Measurements from ENCODE around the gene ST6GALNAC3.

ST6GALNAC3 gene

DNA sequence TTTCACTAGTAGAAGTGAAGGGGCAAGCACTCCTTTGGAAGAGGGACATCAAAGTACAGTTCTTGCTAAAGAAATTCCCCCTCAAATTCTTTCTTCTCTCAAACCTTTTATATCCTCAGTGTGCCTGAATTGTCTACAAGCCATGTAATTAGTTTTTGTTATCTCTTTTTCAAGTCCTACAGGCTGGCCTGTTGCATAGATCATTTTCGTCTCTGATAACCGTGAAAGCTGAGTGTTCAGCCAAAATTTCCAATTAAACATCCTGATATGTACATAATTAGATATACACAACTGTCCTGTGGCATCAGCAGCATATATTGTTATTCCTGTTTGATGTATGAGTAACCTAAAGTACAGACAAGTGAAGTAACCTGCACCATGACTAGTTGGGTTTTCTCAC lies 417.2 kb downstream of the ST6GALNAC3 start:
- H3K9me3 ChIP-seq, result no peaks in the 10 kb centered on the region
- H3K36me3 ChIP-seq, result no peaks in the 10 kb centered on the region
- TF ChIP-seq, protein P1, sequence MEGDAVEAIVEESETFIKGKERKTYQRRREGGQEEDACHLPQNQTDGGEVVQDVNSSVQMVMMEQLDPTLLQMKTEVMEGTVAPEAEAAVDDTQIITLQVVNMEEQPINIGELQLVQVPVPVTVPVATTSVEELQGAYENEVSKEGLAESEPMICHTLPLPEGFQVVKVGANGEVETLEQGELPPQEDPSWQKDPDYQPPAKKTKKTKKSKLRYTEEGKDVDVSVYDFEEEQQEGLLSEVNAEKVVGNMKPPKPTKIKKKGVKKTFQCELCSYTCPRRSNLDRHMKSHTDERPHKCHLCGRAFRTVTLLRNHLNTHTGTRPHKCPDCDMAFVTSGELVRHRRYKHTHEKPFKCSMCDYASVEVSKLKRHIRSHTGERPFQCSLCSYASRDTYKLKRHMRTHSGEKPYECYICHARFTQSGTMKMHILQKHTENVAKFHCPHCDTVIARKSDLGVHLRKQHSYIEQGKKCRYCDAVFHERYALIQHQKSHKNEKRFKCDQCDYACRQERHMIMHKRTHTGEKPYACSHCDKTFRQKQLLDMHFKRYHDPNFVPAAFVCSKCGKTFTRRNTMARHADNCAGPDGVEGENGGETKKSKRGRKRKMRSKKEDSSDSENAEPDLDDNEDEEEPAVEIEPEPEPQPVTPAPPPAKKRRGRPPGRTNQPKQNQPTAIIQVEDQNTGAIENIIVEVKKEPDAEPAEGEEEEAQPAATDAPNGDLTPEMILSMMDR (IDR thresholded peaks at IDR 0.05), result no peak
- no peak overlapping the region for H3K4me3 ChIP-seq
- H3K27me3 ChIP-seq, result no peaks in the 10 kb centered on the region
- H3K4me1 ChIP-seq, result no peaks in the 10 kb centered on the region
- intact Hi-C loops (cut with DNase I; ENCODE audit: low total_unique reads), result no loop called here
- no peak for DNase-seq
- no peak overlapping the region for H3K27ac ChIP-seq

DNA sequence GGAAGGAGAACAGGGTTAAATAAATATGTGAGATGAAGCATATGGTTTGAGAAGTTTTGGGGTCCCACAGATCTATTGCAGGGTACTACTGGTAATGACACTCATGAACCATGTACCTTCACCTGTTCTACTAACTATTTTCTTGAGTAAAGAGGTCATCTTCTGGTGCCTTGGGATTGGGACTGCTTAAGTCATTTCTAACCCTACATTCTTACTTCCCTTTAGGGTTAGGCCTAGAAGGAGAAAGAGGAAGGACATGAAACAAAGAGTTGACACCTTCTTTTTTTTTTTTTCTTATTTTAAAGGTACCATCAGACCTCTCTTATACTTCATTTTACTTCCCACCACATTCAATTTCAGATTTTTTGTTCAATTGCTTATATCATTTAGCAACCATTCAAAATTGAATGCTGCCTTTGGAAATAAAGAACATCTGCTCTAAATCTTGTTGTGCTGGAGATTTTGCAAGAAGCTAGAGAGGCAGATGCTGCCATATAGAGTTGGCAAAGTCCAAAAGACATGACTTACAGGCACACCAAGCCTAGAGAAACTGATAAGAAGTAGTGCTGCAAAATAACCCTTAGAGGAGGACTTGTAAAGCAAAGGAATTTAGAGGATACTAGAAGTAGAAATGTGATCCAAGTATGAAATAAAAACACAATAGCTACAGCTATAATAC lies 418.3 kb downstream of the ST6GALNAC3 start:
- Histone ChIP-seq H3K4me1 (no peaks in the 10 kb centered on the region), H3K36me3 (no peaks in the 10 kb centered on the region), H3K9me3 (no peaks in the 10 kb centered on the region), H3K4me3 (no peak overlapping the region), H3K27ac (no peak overlapping the region), H3K27me3 (no peaks in the 10 kb centered on the region)
- DNase-seq, result no peak
- intact Hi-C loops (cut with DNase I; ENCODE audit: low total_unique reads), result no loop called here
- TF ChIP-seq, protein P1 (IDR thresholded peaks at IDR 0.05), result no peak

DNA sequence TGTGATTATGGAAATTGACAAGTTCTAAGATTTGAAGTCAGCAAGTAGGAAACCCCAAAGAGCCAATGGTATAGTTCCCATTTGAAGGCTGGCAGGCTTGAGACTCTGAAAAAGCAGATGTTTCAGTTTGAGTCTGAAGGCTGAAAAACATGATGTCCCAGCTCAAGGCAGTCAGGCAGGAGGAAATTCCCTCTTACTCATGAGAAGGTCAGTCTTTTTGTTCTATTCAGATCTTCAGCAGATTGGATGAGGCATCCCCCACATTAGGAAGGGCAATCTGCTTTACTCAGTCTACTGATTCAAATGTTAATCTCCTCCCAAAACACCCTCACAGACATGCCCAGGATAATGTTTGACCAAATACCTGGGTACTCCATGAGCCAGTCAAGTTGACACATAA lies 420.3 kb downstream of the ST6GALNAC3 start:
- TF ChIP-seq, protein P1 (IDR thresholded peaks at IDR 0.05), result no peak
- no peak for DNase-seq
- Histone ChIP-seq H3K9me3 (no peaks in the 10 kb centered on the region), H3K4me1 (no peaks in the 10 kb centered on the region), H3K4me3 (no peak overlapping the region), H3K27me3 (no peaks in the 10 kb centered on the region), H3K36me3 (no peaks in the 10 kb centered on the region), H3K27ac (no peak overlapping the region)
- intact Hi-C loops (cut with DNase I; ENCODE audit: low total_unique reads), result no loop called here

DNA sequence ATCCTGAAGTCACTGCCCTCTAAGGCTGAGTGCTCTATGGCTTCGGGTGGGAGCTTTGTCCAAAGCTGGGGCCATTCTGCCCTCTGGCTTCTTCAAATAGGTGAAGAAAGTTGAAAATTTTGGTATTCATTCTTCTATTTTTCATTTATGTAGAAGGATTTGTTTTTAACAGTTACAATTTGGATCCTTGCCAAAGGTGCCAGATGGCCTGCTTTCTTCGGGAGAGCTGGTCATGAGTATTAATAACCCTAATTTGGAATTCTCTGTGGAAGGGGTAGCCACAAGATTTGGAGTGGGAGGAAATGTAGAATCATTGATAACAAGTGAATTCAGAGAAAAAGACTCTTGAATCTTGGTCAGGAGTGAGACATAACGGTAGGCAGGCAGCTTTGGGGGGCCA lies 422.3 kb downstream of the ST6GALNAC3 start:
- TF ChIP-seq, protein P1 (IDR thresholded peaks at IDR 0.05), result no peak
- no peak overlapping the region for H3K27ac ChIP-seq
- no peaks in the 10 kb centered on the region for H3K36me3 ChIP-seq
- intact Hi-C loops (cut with DNase I; ENCODE audit: low total_unique reads), result no loop called here
- no peaks in the 10 kb centered on the region for H3K9me3 ChIP-seq
- DNase-seq, result no peak
- H3K4me3 ChIP-seq, result no peak overlapping the region
- no peaks in the 10 kb centered on the region for H3K27me3 ChIP-seq
- H3K4me1 ChIP-seq, result no peaks in the 10 kb centered on the region

DNA sequence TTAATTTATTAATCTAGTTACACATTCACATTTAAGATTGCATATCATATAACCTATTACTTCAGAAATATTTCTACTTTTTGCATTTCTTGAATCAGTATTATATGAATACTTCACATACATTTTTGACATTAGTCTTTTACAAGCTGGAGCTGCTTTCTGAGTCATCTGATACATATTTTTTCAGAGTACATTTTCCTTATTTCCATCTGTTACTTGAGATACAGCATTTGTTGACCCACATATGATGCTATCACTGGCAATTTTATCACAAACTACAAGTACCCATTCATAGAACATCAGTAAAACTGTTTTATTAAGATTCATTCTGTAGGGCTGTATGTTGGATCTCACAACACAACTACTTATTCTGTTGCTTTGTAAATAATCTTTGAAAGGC lies 425.6 kb downstream of the ST6GALNAC3 start:
- H3K4me1 ChIP-seq, result no peaks in the 10 kb centered on the region
- H3K9me3 ChIP-seq, result no peaks in the 10 kb centered on the region
- TF ChIP-seq, protein P1 (IDR thresholded peaks at IDR 0.05), result no peak
- H3K27ac ChIP-seq, result no peak overlapping the region
- H3K4me3 ChIP-seq, result no peak overlapping the region
- DNase-seq, result no peak
- intact Hi-C loops (cut with DNase I; ENCODE audit: low total_unique reads), result no loop called here
- H3K36me3 ChIP-seq, result no peaks in the 10 kb centered on the region
- H3K27me3 ChIP-seq, result no peaks in the 10 kb centered on the region

DNA sequence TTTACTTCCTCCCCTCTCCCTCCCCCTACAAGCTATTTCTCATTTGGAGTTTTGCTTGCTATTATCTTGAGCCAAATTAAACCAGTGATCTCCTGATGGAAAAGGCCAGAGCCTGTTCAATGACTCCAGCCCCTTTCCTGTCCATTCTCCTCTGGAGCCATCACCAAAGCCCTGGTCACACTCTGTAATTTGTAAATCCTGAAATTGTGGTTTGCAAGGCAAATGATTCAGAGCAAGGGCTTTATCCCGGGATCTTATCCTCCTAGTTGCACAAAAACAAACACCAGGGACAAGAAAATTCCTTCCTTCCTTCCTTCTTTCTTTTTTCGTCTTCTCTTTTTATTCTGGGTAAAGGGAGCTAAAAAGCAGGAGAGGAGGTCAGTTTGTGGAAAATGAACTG lies 426.6 kb downstream of the ST6GALNAC3 start:
- Histone ChIP-seq H3K36me3 (no peaks in the 10 kb centered on the region), H3K27ac (no peak overlapping the region), H3K4me3 (no peak overlapping the region), H3K4me1 (no peaks in the 10 kb centered on the region), H3K9me3 (no peaks in the 10 kb centered on the region), H3K27me3 (no peaks in the 10 kb centered on the region)
- no peak for DNase-seq
- TF ChIP-seq, protein P1 (IDR thresholded peaks at IDR 0.05), result no peak
- intact Hi-C loops (cut with DNase I; ENCODE audit: low total_unique reads), result no loop called here

All from tibial artery (tissue), 4 donors.